Muscle of leg (tissue), 11 donors: Measurements from ENCODE around the gene GBP6. TPM values are rescaled to one million over a fixed set of nuclear protein-coding genes. Genes with fewer than 3 reads are reported as not detected.
"Not testable (repeated sequence)": the region's sequence is repeated elsewhere in the genome, so short reads cannot be mapped to it uniquely, and the experiment has no call there.

Experiments
- DNase-seq: peaks from one replicate; pipeline ENCODE4 v3.0.0; 2013
- H3K27ac ChIP-seq: one replicate; pipeline ENCODE4 v1.5.1; 2013; ENCODE audit warnings: mild to moderate bottlenecking, low read length, control low read depth
- H3K27me3 ChIP-seq: one replicate; pipeline ENCODE4 v1.6.1; 2013; ENCODE audit warnings: low read length; ENCODE audit not compliant: control insufficient read depth, insufficient read depth
- H3K36me3 ChIP-seq: one replicate; pipeline ENCODE4 v1.6.1; 2013; ENCODE audit warnings: low read length; ENCODE audit not compliant: control insufficient read depth, insufficient read depth
- H3K4me1 ChIP-seq: one replicate; pipeline ENCODE4 v1.6.1; 2013; ENCODE audit warnings: low read length; ENCODE audit not compliant: control insufficient read depth, insufficient read depth
- H3K4me3 ChIP-seq: one replicate; pipeline ENCODE4 v1.5.1; 2013; ENCODE audit warnings: low read length, control low read depth
- H3K9me3 ChIP-seq: replicated peaks from 2 replicates; pipeline ENCODE4 v1.6.1; 2013; ENCODE audit warnings: low read depth, low read length; ENCODE audit not compliant: control insufficient read depth
- WGBS: methylation state at CpG from one replicate; pipeline ENCODE4 v1.1.5; 2013; ENCODE audit warnings: missing lambda C conversion rate; ENCODE audit not compliant: insufficient coverage; 5-methylcytosine and 5-hydroxymethylcytosine counted together
- polyA plus RNA-seq, 8 donors: library from polyadenylated mRNA; unstranded; fragments of 120-200 nt; gene quantifications; one replicate each; pipeline versions ENCODE4 v1.2.1 to v1.2.3, GENCODE V29; 2013; ENCODE audit warnings: inconsistent platforms in 1 of 8, low replicate concordance in 1 of 8; ENCODE audit not compliant: insufficient read length in 8 of 8, insufficient read depth in 1 of 8
- total RNA-seq: library from RNA; stranded (reverse); fragments of 120-200 nt; gene quantifications from one replicate; pipeline ENCODE4 v1.2.4, GENCODE V29; 2013

GBP6 gene
- total and polyA plus RNA-seq, 9 donors, result 0.04 to 0.17 (median 0.06) TPM; not detected in 4

GRCh38 chr1:89405275-89405929 is 41.5 kb downstream of the GBP6 start:
- 70% methylated on average over 10 of the region's 11 CpGs for WGBS
- H3K9me3 ChIP-seq, result no peaks in the 10 kb centered on the region
- no peak for DNase-seq
- no peaks in the 10 kb centered on the region for H3K36me3 ChIP-seq
- H3K27me3 ChIP-seq, result no peaks in the 10 kb centered on the region
- no peak overlapping the region for H3K27ac ChIP-seq
- no peaks in the 10 kb centered on the region for H3K4me1 ChIP-seq
- H3K4me3 ChIP-seq, result no peak overlapping the region

GRCh38 chr1:89407360-89407759 is 43.5 kb downstream of the GBP6 start:
- Histone ChIP-seq H3K27me3 (no peaks in the 10 kb centered on the region), H3K9me3 (no peaks in the 10 kb centered on the region), H3K36me3 (no peaks in the 10 kb centered on the region), H3K27ac (no peak overlapping the region), H3K4me1 (no peaks in the 10 kb centered on the region), H3K4me3 (no peak overlapping the region)
- no peak for DNase-seq
- WGBS, result no CpG with 5 or more reads among the region's 1 CpG

GRCh38 chr1:89407768-89408167 is 43.9 kb downstream of the GBP6 start:
- DNase-seq, H3K9me3 ChIP-seq, H3K4me1 ChIP-seq, H3K27me3 ChIP-seq, H3K27ac ChIP-seq, H3K36me3 ChIP-seq, H3K4me3 ChIP-seq: not testable (repeated sequence)
- 80% methylated on average over 1 of the region's 2 CpGs for WGBS

GRCh38 chr1:89425056-89425455 is 61.2 kb downstream of the GBP6 start:
- H3K4me1 ChIP-seq, result no peaks in the 10 kb centered on the region
- 80% methylated on average over 1 of the region's 3 CpGs for WGBS

GRCh38 chr1:89429062-89429461 is 65.2 kb downstream of the GBP6 start:
- Histone ChIP-seq H3K4me3 (no peak overlapping the region), H3K27ac (no peak overlapping the region), H3K4me1 (no peaks in the 10 kb centered on the region), H3K9me3 (no peaks in the 10 kb centered on the region), H3K27me3 (no peaks in the 10 kb centered on the region), H3K36me3 (no peaks in the 10 kb centered on the region)
- WGBS, result 42% methylated on average over 3 of the region's 6 CpGs
- peak; percentile 20 for DNase-seq

More at GRCh38 chr1:89425056-89425455, 61.2 kb downstream of the GBP6 start:
- H3K4me3 ChIP-seq, result no peak overlapping the region
- no peaks in the 10 kb centered on the region for H3K27me3 ChIP-seq
- no peaks in the 10 kb centered on the region for H3K9me3 ChIP-seq
- H3K36me3 ChIP-seq, result no peaks in the 10 kb centered on the region
- DNase-seq, result no peak
- no peak overlapping the region for H3K27ac ChIP-seq

GRCh38 chr1:89429681-89430080 is 65.8 kb downstream of the GBP6 start:
- H3K27me3 ChIP-seq, H3K4me1 ChIP-seq, DNase-seq, H3K9me3 ChIP-seq, H3K27ac ChIP-seq, H3K4me3 ChIP-seq, H3K36me3 ChIP-seq: not testable (repeated sequence)
- no CpG with 5 or more reads among the region's 4 CpGs for WGBS

GRCh38 chr1:89433421-89433820 is 69.6 kb downstream of the GBP6 start:
- Histone ChIP-seq H3K27me3 (no peaks in the 10 kb centered on the region), H3K27ac (no peak overlapping the region), H3K9me3 (no peaks in the 10 kb centered on the region), H3K4me1 (no peaks in the 10 kb centered on the region), H3K4me3 (no peak overlapping the region), H3K36me3 (no peaks in the 10 kb centered on the region)
- no peak for DNase-seq
- WGBS, result 83% methylated on average over 1 of the region's 4 CpGs

- H3K4me3 ChIP-seq, H3K4me1 ChIP-seq, DNase-seq, H3K36me3 ChIP-seq, H3K9me3 ChIP-seq, H3K27ac ChIP-seq, H3K27me3 ChIP-seq: not testable (repeated sequence)
- 87% methylated on average over 5 of the region's 9 CpGs for WGBS
Measured at GRCh38 chr1:89434058-89434780, 70.4 kb downstream of the GBP6 start.

Other genes with a start within 250 kb of the GBP6 start
- 1.3 TPM for gene GBP2, start 237.9 kb upstream of the GBP6 start, total RNA-seq
- gene GBP2, start 237.9 kb upstream of the GBP6 start, polyA plus RNA-seq, result 1 to 10 TPM in 4 of 8 donors, under 1 TPM in 4; 0.44 to 3.5 (median 1.0) TPM
- gene GBP7, start 188.1 kb upstream of the GBP6 start, total RNA-seq, result 0.04 TPM
- under 1 TPM in 4 of 8 donors, not detected in 4; 0.06 to 0.11 (median 0.07) TPM for gene GBP7, start 188.1 kb upstream of the GBP6 start, polyA plus RNA-seq
- gene GBP4, start 165.1 kb upstream of the GBP6 start, total RNA-seq, result 2.7 TPM
- gene GBP4, start 165.1 kb upstream of the GBP6 start, polyA plus RNA-seq, result 1 to 10 TPM; 2.7 to 5.9 (median 3.4) TPM
- 0.44 TPM for gene GBP5, start 91.2 kb upstream of the GBP6 start, total RNA-seq
- 1 to 10 TPM in 4 of 8 donors, under 1 TPM in 4; 0.28 to 1.5 (median 0.82) TPM for gene GBP5, start 91.2 kb upstream of the GBP6 start, polyA plus RNA-seq
- gene LRRC8B, start 160.8 kb downstream of the GBP6 start, total RNA-seq, result 2.5 TPM
- 1 to 10 TPM; 2.4 to 4.7 (median 2.9) TPM for gene LRRC8B, start 160.8 kb downstream of the GBP6 start, polyA plus RNA-seq